Measurements from ENCODE around the gene COPS2. TPM values are rescaled to one million over a fixed set of nuclear protein-coding genes. Genes with fewer than 3 reads are reported as not detected.

The COPS2 gene
- 71.1 and 86.5 TPM in 2 replicates for total RNA-seq (ENCODE audit: low replicate concordance)
- long read RNA-seq, full-length matches to known transcripts = 300 of 315 reads
- long read RNA-seq, partial matches to known transcripts = 5 of 315 reads
- long read RNA-seq, other reads (novel, unspliced or antisense) = 10 of 315 reads

- Mint-ChIP-seq H3K4me1 (ENCODE audit: unreplicated experiment) (peaks cover 45% of the 10 kb centered on the region), H3K27ac (peak within 1 kb of the TSS; percentile 99), H3K4me3 (peak within 1 kb of the TSS; percentile 100), H3K27me3 (no peaks in the 10 kb centered on the region), H3K9me3 (no peaks in the 10 kb centered on the region), H3K36me3 (peaks cover 3% of the 10 kb centered on the region)
- peak; percentile 91 for DNase-seq (ENCODE audit: extremely low spot score, unreplicated experiment)
- TF ChIP-seq CTCF (conservative IDR thresholded peaks at IDR 0.05) = no peak
These were observed at the start of gene COPS2 for GRCh38 chr15:49155110-49155833. Gene COPS2 (minus strand): TSS chr15:49155599. CDS start chr15:49155578, 21 bp downstream.

GRCh38 chr15:49200347-49200746 is 44.9 kb upstream of the COPS2 start:
- H3K9me3 Mint-ChIP-seq = peaks cover 7% of the 10 kb centered on the region
- DNase-seq (ENCODE audit: extremely low spot score, unreplicated experiment) = no peak
- H3K36me3 Mint-ChIP-seq = peaks cover 38% of the 10 kb centered on the region
- no peak overlapping the region for H3K4me3 Mint-ChIP-seq
- H3K27me3 Mint-ChIP-seq = no peaks in the 10 kb centered on the region
- no peak overlapping the region for H3K27ac Mint-ChIP-seq
- H3K4me1 Mint-ChIP-seq (ENCODE audit: unreplicated experiment) = no peaks in the 10 kb centered on the region
- TF ChIP-seq CTCF (conservative IDR thresholded peaks at IDR 0.05) = no peak

- no peak overlapping the region for H3K4me3 Mint-ChIP-seq
- no peaks in the 10 kb centered on the region for H3K27me3 Mint-ChIP-seq
- TF ChIP-seq CTCF (conservative IDR thresholded peaks at IDR 0.05) = no peak
- H3K36me3 Mint-ChIP-seq = peaks cover 31% of the 10 kb centered on the region
- no peak overlapping the region for H3K27ac Mint-ChIP-seq
- DNase-seq (ENCODE audit: extremely low spot score, unreplicated experiment) = no peak
- peaks cover under 1% of the 10 kb centered on the region for H3K9me3 Mint-ChIP-seq
- no peaks in the 10 kb centered on the region for H3K4me1 Mint-ChIP-seq (ENCODE audit: unreplicated experiment)
These were observed 44.3 kb upstream of the COPS2 start for GRCh38 chr15:49199666-49200065.

- H3K36me3 Mint-ChIP-seq = peaks cover 11% of the 10 kb centered on the region
- DNase-seq (ENCODE audit: extremely low spot score, unreplicated experiment) = no peak
- H3K4me3 Mint-ChIP-seq = no peak overlapping the region
- TF ChIP-seq CTCF (conservative IDR thresholded peaks at IDR 0.05) = no peak
- no peaks in the 10 kb centered on the region for H3K4me1 Mint-ChIP-seq (ENCODE audit: unreplicated experiment)
- H3K27ac Mint-ChIP-seq = no peak overlapping the region
- H3K9me3 Mint-ChIP-seq = no peaks in the 10 kb centered on the region
- H3K27me3 Mint-ChIP-seq = no peaks in the 10 kb centered on the region
These were observed 41.5 kb upstream of the COPS2 start for GRCh38 chr15:49196856-49197255.

GRCh38 chr15:49191892-49192291 is 36.5 kb upstream of the COPS2 start:
- peaks cover 4% of the 10 kb centered on the region for H3K9me3 Mint-ChIP-seq
- no peak overlapping the region for H3K4me3 Mint-ChIP-seq
- TF ChIP-seq CTCF (conservative IDR thresholded peaks at IDR 0.05) = no peak
- no peak for DNase-seq (ENCODE audit: extremely low spot score, unreplicated experiment)
- no peak overlapping the region for H3K27ac Mint-ChIP-seq
- no peaks in the 10 kb centered on the region for H3K27me3 Mint-ChIP-seq
- H3K36me3 Mint-ChIP-seq = no peaks in the 10 kb centered on the region
- peaks cover 4% of the 10 kb centered on the region for H3K4me1 Mint-ChIP-seq (ENCODE audit: unreplicated experiment)
